AG04449 (cell line): Measurements from ENCODE around the gene IPCEF1.

Experiments
- CTCF ChIA-PET: fragments of 350-600 bp; formaldehyde crosslinking; extraction: SDS; loops from one replicate; lab custom pipeline; 2021; ENCODE audit warnings: antibody characterized with exemption; lab: Yijun Ruan, JAX
- POLR2A ChIA-PET: fragments of 400-600, 350-600 bp; formaldehyde crosslinking; extraction: SDS; loops from one replicate; lab custom pipeline; 2020; ENCODE audit warnings: antibody characterized with exemption, inconsistent platforms; lab: Yijun Ruan, JAX
- DNase-seq: peaks from one replicate; pipeline ENCODE4 v3.0.0-alpha.2; 2010; ENCODE audit warnings: low read depth, low spot score
- H3K4me3 ChIP-seq: 2 replicates; pipeline ENCODE4 v1.5.1; 2011; ENCODE audit warnings: low read depth, mild to moderate bottlenecking, control low read depth, low read length
- TF ChIP-seq, protein P1 (sequence below): IDR thresholded peaks from one replicate; pipeline ENCODE4 v1.5.1; 2011; ENCODE audit warnings: mild to moderate bottlenecking, moderate library complexity, low read length, control low read depth, inconsistent platforms; ENCODE audit not compliant: insufficient read depth; ENCODE audit errors: missing control alignments

Gene IPCEF1

DNA sequence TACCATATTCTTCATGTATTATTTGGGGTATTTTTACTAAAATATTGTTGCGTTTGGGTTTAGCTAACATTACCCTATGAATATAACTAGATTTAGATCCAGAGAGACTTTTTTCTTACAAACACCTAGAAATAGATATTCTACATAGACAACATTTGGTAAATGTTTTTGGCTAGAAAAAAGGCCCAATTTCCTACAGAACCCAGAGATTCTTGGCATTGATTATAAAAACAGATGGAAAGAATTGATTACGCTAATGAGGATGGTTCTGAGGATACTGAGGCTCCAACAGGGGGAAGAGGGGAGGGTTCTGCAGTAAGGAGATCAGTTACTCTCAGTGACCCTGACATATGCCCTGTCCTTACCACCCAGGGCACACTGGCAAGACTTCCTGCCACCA lies 123.2 kb downstream of the IPCEF1 start:
- ChIA-PET POLR2A (no interaction called here), CTCF (no interaction called here)
- H3K4me3 ChIP-seq, result no peak overlapping the region
- no peak for DNase-seq
- TF ChIP-seq, protein P1, sequence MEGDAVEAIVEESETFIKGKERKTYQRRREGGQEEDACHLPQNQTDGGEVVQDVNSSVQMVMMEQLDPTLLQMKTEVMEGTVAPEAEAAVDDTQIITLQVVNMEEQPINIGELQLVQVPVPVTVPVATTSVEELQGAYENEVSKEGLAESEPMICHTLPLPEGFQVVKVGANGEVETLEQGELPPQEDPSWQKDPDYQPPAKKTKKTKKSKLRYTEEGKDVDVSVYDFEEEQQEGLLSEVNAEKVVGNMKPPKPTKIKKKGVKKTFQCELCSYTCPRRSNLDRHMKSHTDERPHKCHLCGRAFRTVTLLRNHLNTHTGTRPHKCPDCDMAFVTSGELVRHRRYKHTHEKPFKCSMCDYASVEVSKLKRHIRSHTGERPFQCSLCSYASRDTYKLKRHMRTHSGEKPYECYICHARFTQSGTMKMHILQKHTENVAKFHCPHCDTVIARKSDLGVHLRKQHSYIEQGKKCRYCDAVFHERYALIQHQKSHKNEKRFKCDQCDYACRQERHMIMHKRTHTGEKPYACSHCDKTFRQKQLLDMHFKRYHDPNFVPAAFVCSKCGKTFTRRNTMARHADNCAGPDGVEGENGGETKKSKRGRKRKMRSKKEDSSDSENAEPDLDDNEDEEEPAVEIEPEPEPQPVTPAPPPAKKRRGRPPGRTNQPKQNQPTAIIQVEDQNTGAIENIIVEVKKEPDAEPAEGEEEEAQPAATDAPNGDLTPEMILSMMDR, result no peak

DNA sequence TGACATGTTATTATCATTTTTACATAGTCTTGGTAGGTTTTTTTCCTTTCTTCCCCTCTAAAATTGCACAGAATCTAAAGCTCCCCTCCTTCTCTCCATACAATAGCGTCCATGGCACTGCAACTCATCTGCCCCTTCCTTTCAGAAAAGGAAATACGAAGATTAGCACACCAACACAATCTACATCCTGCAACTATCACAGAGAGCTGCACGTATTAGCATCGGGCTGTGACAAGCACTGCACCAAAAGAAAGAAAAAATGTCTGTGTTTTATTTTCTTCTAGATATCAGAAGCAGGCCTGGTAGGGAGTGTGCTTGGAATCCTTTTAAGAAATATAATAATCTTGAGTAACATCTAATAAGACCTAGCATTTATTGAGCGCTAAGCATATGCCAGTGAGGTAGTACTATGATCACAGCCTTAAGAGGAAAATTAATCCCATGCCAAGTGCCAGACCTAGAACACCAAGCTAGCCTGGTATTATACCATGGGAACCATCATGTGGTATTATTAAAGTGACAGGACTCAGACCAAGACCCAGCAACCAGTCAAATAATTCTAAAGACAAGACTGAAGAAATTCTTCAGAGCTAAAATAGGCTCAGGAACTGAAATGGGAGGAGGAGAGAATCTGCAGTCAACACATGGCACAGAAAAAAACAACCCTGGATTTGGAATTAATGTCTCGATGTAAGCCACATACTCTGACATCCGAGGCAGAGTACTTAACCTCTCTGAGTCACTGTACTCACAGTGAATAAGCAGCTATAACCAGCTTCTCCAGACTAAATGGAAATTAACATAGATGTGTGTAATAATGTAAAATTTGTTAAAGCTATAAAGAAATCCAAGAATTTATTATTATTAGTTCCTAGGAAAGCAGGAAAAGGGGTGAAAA lies 124.3 kb downstream of the IPCEF1 start:
- no peak for DNase-seq
- no peak overlapping the region for H3K4me3 ChIP-seq
- CTCF ChIA-PET, result interaction anchor here (0.7 kb wide), 1 partner anchor 277 kb away, joined by 3 read pairs; no protein-coding TSS in a partner anchor
- POLR2A ChIA-PET, result interaction anchor here (0.5 kb wide), 1 partner anchor 87 kb away, joined by 3 read pairs; no protein-coding TSS in a partner anchor
- TF ChIP-seq, protein P1, result no peak

GRCh38 chr6:154230910-154231595 lies 125.5 kb downstream of the IPCEF1 start:
- TF ChIP-seq, protein P1, result no peak
- no peak for DNase-seq
- H3K4me3 ChIP-seq, result no peak overlapping the region
- ChIA-PET CTCF (no interaction called here), POLR2A (no interaction called here)

GRCh38 chr6:154230393-154230792 lies 126.2 kb downstream of the IPCEF1 start:
- H3K4me3 ChIP-seq, result no peak overlapping the region
- POLR2A ChIA-PET, result no interaction called here
- CTCF ChIA-PET, result no interaction called here
- TF ChIP-seq, protein P1, result no peak
- no peak for DNase-seq

- no peak for DNase-seq
- CTCF ChIA-PET, result no interaction called here
Observed at GRCh38 chr6:154229786-154230185, 126.8 kb downstream of the IPCEF1 start.

More at GRCh38 chr6:154229786-154230185, 126.8 kb downstream of the IPCEF1 start:
- TF ChIP-seq, protein P1, result no peak
- H3K4me3 ChIP-seq, result no peak overlapping the region
- POLR2A ChIA-PET, result no interaction called here
